ENCODE measurements around the gene ACTA2.

The ACTA2 gene

DNA sequence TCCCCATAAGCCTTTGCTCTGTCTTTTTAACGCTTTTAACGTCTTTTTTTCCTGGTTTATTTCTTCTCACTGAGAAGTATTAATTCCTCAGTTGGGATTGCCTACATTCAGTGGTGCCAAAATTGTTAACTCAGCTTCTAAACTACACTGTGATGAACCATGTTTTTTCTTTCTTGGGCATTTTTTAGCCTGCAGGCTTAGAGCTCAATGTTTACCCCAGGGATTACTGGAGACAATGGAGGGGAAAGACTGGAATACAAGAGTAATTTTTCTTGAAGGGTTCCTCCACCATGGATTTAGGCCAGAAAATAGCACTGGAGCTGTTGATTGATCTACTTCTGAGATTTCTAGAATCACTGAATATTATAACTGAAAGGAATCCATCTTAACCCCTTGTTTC is 52.7 kb downstream of the ACTA2 start:
- DNase-seq (ENCODE audit: extremely low read depth, low read depth): no peak
- TF ChIP-seq, protein P1, sequence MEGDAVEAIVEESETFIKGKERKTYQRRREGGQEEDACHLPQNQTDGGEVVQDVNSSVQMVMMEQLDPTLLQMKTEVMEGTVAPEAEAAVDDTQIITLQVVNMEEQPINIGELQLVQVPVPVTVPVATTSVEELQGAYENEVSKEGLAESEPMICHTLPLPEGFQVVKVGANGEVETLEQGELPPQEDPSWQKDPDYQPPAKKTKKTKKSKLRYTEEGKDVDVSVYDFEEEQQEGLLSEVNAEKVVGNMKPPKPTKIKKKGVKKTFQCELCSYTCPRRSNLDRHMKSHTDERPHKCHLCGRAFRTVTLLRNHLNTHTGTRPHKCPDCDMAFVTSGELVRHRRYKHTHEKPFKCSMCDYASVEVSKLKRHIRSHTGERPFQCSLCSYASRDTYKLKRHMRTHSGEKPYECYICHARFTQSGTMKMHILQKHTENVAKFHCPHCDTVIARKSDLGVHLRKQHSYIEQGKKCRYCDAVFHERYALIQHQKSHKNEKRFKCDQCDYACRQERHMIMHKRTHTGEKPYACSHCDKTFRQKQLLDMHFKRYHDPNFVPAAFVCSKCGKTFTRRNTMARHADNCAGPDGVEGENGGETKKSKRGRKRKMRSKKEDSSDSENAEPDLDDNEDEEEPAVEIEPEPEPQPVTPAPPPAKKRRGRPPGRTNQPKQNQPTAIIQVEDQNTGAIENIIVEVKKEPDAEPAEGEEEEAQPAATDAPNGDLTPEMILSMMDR (IDR thresholded peaks at IDR 0.05; ENCODE audit: low read depth, low read length, missing control alignments): no peak
- H3K4me3 ChIP-seq (replicated peaks; ENCODE audit: low read depth, low read length): no peak overlapping the region

GRCh38 chr10:88898727-88899126 is 53.8 kb downstream of the ACTA2 start:
- TF ChIP-seq, protein P1 (IDR thresholded peaks at IDR 0.05; ENCODE audit: low read depth, low read length, missing control alignments): no peak
- H3K4me3 ChIP-seq (replicated peaks; ENCODE audit: low read depth, low read length): no peak overlapping the region
- no peak for DNase-seq (ENCODE audit: extremely low read depth, low read depth)

DNA sequence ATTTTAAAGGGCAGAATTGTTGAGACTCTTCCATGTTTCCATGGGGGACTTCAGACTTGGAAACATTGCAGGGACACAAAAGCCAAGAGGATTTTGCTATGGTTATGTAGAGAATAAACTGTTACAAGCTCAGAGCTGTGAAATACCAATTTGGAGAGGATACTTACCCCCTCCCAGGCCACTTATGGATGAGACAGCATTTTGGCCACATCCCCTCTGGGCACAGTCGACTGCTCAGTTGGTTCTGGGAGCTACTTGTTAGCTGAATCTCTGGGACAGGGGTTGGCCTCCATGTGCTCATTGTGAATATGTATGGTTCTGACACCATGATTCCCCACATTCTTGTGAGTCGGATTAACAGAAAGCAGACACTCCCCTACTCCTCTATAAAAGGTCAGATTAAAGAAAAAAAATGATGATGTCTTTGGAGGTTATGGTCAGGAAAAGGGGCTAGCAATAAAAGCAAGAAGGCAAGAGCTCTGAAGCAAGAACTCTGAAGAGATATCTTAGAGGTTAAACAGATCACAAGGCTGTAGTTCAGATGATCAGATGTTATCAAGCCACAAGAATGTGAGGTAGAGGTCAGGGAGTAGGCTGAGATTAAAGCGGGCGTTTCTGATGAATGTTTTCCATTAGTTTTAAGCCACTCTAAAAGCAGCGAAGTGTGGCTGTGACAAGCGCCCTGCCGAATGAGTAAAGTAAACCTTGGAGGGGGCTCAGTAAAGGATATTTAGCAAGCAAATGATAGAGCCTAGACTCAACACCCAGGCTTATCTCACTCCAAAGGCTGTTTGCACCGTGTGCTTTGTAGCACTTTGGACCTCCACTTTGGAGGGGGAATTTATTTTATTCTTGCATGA is 55.3 kb downstream of the ACTA2 start:
- DNase-seq (ENCODE audit: extremely low read depth, low read depth): no peak
- TF ChIP-seq, protein P1 (IDR thresholded peaks at IDR 0.05; ENCODE audit: low read depth, low read length, missing control alignments): no peak
- no peak overlapping the region for H3K4me3 ChIP-seq (replicated peaks; ENCODE audit: low read depth, low read length)

DNA sequence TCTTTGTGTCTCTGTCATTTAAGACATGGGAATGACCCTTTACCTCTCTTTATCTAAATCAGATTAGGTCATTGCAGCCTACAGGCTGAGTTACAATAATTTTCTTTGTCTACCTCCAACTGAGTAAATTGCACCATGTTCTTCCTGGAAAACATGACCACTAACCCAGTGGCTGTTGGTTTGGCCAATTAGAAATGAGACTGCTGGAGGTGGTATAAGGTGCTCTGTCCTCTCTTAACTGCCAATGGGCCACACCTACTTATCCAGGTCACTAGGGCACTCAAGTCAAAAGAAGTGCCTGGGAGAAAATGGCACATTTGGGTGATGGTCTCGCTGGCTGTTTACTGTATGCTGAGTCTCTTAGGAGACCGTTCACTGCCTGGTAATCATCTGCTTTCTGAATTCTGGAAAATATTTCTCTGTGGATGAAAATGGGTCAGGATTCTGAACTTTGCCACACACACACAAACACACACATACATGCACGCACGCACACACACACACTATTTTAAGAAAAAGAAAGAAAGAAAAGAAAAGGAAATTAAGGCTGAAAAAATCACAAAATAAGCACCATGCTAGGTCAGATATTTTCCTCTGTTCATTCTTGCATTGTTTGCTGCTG is 56.1 kb downstream of the ACTA2 start:
- DNase-seq (ENCODE audit: extremely low read depth, low read depth): no peak
- TF ChIP-seq, protein P1 (IDR thresholded peaks at IDR 0.05; ENCODE audit: low read depth, low read length, missing control alignments): no peak
- no peak overlapping the region for H3K4me3 ChIP-seq (replicated peaks; ENCODE audit: low read depth, low read length)

GRCh38 chr10:88895250-88895649 is 57.3 kb downstream of the ACTA2 start:
- DNase-seq (ENCODE audit: extremely low read depth, low read depth): no peak
- no peak overlapping the region for H3K4me3 ChIP-seq (replicated peaks; ENCODE audit: low read depth, low read length)
- TF ChIP-seq, protein P1 (IDR thresholded peaks at IDR 0.05; ENCODE audit: low read depth, low read length, missing control alignments): no peak

GRCh38 chr10:88893611-88894010 is 59.0 kb downstream of the ACTA2 start:
- TF ChIP-seq, protein P1 (IDR thresholded peaks at IDR 0.05; ENCODE audit: low read depth, low read length, missing control alignments): no peak
- no peak for DNase-seq (ENCODE audit: extremely low read depth, low read depth)
- H3K4me3 ChIP-seq (replicated peaks; ENCODE audit: low read depth, low read length): no peak overlapping the region

Measured in HFF-Myc (cell line).